RPMI7951 (cell line): ENCODE measurements around the gene TACSTD2. TPM values are rescaled to one million over a fixed set of nuclear protein-coding genes. Genes with fewer than 3 reads are reported as not detected.
"Not testable (repeated sequence)": the region's sequence is repeated elsewhere in the genome, so short reads cannot be mapped to it uniquely, and the experiment has no call there.

ENCODE experiments used
- DNase-seq: peaks from one replicate; pipeline ENCODE4 v3.0.0-alpha.2; 2012; ENCODE audit warnings: low read depth
- total RNA-seq: library from RNA; depleted of rRNA; stranded (reverse); fragments of >200 nt; shearing (Covaris generic); gene quantifications from 2 replicates; pipeline ENCODE4 v1.2.3, GENCODE V29; 2014; rRNA removed

Gene TACSTD2
- total RNA-seq, 1 experiment from 2014 or later: not detected

DNA sequence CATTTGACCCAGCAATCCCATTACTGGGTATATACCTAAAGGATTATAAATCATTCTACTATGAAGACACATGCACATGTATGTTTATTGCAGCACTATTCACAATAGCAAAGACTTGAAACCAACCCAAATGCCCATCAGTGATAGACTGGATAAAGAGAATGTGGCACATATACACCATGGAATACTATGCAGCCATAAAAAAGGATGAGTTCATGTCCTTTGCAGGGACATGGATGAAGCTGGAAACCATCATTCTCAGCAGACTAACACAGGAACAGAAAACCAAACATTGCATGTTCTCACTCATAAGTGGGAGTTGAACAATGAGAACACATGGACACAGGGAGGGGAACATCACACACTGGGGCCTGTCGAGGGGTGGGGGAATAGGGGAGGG lies 13.3 kb downstream of the TACSTD2 start:
- DNase-seq: not testable (repeated sequence)

DNA sequence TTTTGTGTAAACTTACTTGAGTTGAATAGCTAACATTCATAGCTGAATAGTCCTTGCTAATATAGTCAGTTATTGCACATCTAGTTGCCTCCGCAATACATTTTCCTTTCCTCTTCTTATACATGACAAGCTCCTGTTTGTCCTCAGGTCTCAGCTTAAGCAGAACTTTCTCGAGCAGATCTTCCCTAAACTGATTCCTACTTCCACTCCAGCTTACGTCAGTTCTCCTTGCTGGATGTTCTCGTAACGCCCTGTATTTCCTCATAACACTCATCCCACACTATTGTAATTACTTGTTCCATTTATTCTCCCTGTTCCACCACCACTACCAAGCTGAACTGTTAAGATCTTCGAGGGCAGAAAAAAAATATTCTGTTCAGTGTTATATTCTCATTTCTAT lies 15.4 kb downstream of the TACSTD2 start:
- no peak for DNase-seq

DNA sequence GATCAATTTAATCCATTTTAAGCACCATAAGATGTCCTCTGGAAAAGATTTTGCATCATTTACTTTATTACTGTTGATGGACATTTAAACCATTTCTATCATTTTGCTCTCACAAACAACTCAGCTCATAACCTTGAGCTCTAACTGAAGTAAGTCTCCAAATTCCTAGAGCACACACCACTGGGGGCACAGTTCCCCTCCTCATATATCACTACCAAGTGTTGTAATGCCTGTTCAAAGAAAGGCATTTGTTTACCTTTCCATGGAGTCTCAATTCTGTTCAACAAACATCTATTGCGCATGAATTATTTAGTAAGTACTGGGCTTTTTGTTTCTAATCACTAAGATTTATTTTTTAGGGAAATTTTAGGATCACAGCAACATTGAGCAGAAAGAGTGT lies 21.7 kb downstream of the TACSTD2 start:
- no peak for DNase-seq

DNA sequence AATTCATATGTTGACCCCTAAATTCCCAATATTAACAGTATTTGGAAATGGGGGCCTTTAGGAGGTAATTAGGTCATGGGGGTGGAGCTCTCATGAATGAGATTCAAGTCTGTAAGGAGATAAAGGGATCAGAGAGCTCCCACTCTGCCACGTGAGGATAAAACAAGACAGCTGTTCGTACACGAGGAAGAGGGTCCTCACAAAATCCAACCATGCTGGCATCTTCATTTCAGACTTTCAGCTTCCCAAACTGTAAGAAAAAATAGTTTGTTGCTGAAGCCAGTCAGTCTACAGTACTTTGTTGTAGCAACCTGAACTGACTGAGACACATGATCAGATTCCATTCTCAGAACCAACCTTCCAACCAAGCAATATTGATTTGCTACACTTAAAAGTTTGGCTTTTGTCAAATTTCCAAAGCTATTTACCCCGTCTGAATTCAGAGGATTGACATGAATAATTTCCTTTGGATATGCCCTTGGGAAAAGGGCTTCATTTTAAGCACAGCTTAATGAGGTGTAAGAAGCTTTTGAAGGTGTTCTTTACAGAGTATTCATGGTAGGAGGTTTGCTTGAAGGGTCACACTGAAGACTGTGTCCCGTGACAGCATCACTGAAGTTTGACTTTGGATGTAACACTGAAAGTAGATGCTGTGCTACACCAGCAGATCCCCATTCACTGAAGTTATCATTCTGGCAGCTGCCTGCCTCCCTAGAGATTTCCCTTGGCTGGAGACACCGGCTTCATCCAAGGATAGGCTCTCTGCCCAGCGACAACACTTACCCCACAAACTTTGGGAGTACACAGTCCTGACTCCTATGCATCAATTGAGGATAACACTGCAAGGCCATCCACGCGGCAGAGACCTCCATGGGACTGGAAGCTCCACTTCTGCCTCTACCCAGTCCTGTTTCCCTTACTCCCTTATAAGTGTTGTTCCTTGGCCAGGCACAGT lies 25.6 kb downstream of the TACSTD2 start:
- no peak for DNase-seq

DNA sequence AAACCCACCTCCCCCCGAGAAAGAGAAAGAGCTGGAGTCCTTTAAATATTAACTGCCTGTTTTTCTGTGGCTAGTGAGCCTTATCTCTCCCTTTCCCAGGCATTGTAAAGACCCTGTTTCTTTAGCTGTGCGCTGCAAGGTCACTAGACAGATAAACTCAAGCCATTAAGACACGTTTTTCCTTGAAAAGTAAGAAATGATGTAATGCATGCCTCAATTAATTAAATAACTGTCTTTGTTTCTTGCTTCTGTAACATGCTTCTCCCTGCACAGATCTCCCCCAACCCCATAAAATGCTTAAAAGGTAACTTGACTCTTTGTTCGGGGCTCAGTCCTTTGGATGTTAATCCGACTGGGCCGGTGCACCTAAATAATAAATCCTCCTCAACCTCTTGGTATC lies 27.8 kb downstream of the TACSTD2 start:
- not testable (repeated sequence) for DNase-seq

DNA sequence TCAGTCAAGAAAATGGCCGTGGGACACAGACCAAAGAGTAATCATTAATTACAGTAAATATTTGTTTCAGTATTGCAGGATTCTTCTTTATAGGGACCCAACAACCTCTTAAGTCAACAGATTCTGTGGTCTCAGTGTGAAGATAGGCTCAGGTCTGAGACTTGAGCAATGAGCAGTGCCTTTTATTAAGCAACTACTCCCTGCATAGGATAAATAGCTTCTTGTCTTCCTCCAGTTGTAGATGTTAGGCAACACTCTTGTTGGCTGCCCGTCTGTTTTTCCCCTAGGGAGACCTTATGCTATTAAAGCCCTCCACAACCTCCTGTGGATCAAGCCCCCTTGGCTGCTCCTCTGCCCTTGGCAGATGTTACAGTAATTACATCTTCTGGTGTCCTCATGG lies 28.7 kb downstream of the TACSTD2 start:
- DNase-seq: no peak

DNA sequence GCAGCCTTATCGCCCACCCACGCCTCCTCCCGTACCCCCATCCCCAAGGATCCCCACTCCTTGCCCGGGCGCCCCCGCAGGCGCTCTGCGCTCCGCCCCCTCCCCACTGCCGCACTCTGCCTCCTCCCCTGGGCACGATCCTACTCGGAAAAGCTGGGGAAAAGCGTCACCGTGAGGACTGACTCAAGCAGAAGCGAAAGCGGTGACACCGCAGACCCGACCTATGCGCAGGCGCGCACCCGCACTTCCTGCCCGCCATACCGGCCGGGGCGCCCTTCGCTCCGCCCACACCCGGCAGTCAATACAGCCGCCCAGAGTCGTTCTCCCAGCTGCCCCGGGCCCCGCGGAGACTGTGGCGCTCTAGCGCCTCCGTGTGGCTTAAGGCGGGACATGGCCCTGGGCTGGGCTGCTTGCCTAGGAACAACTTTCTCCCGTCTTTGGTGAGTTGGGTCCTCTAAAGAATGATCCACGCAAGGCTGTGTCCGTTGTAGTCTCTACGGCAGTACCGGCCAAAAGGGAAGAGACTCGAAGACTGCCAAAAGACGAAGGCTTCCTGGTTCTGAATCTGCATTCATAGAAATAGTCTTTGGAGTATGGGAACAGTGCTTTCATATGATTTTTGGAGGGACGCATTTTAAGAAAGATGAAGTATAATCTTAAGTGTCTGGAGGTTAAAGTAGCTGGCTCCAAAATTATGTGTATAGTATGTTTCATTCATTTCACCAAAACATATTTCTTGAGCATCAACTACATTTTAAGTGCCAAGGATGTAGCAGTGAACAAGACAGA lies 30.3 kb downstream of the TACSTD2 start, which contains the start of gene OMA1:
OMA1 (minus strand) TSS at position 207 of the 789 bp plus-strand sequence. CDS start 7,432 bp downstream, outside the sequence.
- peak; percentile 95 for DNase-seq

DNA sequence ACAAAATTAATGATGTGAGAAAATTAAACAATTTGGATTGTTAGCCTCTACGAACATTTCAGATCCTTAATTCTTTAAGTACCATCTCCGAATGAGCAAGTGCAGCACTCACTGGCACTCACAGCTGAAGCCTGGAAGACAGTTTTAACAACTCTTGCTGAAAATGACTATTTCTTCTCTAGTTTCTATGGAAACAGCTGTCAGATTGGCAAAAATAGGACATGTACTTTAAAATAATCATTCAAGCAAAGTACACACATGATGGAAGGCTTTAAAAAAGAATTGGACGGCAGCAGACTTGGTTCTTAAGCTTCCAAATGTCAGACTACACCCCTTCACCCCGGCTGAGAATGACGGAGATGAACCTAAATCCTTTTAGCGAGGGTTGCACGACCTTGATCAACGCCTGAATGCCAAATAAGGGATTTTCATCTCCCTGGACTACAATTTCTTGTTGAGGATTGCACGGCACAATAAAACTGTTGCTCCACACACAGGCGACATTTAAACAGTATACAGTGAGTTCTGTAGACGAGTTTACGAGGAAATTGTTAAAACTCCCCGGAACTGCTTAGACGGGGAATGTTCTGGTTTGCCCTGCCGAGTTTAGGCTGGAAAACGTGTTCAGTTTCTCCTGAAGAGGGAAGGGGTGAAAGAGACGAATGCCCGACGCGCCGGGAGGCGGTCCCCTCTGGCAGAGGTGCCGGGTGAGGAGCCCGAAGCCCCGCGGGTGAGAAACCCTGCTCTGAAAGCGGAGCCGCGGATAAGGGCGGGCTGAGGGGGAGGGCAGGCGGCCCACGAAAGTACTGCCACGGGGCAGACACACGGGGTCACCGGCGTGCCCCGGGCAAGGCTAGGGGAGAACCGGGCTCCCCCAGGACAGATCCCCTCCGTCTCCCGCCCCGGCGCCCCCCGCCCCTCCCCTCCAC lies 31.2 kb downstream of the TACSTD2 start:
- DNase-seq: peak; percentile 80

DNA sequence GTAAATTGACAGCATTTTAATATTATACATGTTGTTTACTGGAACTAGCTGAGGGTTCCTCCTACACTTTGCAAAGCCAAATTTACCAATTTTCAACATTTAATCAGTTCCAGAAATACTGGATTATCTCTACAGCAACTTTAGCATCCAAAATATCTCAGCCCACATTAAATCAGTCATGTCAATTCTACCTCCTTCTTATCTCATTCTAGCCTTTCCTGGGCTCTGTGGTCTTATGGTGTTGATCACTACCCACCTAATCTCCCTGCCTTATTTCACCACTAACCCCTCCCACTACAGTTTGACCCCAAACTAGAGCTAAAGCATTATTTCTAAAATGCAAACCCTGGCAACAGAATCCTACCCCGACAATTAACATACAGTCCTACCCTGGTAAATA lies 33.8 kb downstream of the TACSTD2 start:
- DNase-seq: no peak

DNA sequence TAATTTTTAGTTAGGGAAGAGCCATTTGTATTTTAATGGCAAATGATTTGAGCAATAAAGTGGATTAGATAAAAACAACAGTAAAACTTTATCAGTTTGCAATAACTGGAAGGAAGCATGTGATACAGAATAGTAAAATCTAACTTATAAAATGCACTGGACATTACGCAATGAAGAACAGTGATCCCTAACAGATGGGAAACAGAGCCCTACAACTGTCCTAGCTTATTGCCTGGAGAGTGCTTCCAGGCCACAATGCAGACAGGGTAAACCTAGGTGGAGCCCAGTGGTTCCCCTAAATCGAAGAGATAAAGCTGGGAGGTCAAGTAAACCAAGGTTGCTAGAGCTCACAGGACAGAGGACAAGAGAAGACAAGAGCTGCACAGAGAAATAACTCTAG lies 37.5 kb downstream of the TACSTD2 start:
- DNase-seq: no peak

DNA sequence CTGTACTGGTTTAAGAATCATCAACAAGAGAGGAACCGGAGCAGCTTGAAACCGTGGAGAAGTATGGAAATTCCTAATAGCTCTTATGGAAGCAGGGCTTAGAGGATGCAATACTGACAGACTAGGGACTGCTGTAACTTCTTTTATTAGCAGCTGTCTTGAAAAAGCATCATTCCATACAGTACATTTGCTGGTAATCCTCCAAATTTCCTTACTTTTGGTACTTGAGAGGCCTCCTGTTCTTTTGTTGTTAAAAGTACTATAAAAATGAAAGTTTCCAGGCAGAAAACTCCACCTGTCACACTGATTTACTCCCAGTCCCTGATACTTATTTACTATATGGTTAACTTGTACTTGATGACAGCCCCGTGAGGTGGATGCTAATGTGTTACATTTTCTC lies 38.2 kb downstream of the TACSTD2 start:
- DNase-seq: no peak

DNA sequence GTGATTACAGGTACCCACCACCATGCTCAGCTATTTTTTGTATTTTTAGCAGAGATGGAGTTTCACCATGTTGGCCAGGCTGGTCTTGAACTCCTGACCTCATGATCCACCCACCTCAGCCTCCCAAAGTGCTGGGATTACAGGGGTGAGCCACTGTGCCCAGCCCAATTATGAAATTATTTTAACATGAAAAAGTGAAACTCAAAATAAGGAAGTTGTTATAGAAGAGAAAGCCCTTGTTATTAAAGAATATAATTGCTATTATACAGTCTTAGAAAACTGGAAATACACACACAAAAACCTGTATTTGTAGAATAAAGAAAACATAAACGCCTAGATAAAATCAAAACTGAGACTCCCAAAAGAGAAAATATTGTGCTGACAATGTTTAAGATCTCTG lies 45.2 kb downstream of the TACSTD2 start:
- not testable (repeated sequence) for DNase-seq

DNA sequence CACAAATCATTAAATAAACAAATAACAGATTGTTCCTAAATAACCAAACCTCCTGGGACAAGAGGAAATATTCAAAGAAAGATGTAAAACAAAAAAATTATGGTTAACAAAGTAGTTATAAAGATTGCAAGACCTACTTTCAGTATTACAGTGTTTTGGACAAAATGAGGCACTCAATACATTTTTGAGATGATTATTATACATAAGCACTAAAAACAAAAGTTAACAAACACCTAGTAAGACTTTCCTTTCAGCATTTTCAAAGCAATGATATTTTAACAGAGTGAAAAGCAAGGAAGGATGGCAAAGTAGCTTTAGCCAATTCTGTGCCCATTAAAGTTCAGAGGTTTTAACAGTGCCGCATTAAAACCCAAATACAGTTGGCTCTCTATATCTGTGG lies 47.8 kb downstream of the TACSTD2 start:
- DNase-seq: no peak

DNA sequence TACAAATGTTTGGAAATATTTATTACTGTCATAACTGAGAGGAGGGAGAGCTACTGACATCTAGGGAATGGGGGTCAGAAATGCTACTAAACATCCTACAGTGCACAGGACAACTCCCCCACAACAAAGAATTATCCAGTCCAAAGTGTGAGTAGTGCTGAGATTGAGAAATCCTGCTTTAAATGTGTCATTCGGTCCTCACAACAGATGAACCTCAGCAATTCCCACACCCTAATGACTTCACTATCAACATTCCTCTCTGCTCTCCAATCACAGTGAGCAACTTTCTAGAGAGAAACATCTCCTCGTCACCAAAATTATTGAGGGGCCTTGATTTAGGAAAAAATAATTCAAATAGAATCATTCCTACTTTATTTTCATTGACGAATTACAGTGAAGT lies 48.5 kb downstream of the TACSTD2 start:
- DNase-seq: peak; percentile 46

Other genes with a start within 250 kb of the TACSTD2 start
- gene OMA1, start 30.5 kb downstream of the TACSTD2 start, total RNA-seq: 23.5 and 32.1 TPM in 2 replicates
- 8.7 and 13.1 TPM in 2 replicates for gene MYSM1, start 122.8 kb upstream of the TACSTD2 start, total RNA-seq
- 36.6 and 49.7 TPM in 2 replicates for gene JUN, start 206.8 kb upstream of the TACSTD2 start, total RNA-seq